Activated CD8-positive, alpha-beta memory T cell treated with anti-CD3 and anti-CD28 coated beads for 48 hours (primary cell): ENCODE measurements around the gene LNP1.
"Not testable (repeated sequence)": the region's sequence is repeated elsewhere in the genome, so short reads cannot be mapped to it uniquely, and the experiment has no call there.

ENCODE experiments used
- DNase-seq, 3 experiments: peaks; one replicate each; pipeline ENCODE4 v3.0.0-alpha.2; 2020; ENCODE audit warnings: low read depth in 2 of 3, low spot score in 2 of 3

The LNP1 gene, protein sequence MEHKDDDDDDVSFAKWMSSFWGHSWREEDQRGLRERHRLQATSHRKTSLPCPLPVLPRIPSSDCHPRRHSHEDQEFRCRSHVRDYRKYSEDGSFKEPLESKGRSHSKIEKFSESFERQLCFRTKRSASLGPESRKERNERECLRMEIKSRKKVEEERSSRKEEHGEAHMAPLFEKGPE

DNA sequence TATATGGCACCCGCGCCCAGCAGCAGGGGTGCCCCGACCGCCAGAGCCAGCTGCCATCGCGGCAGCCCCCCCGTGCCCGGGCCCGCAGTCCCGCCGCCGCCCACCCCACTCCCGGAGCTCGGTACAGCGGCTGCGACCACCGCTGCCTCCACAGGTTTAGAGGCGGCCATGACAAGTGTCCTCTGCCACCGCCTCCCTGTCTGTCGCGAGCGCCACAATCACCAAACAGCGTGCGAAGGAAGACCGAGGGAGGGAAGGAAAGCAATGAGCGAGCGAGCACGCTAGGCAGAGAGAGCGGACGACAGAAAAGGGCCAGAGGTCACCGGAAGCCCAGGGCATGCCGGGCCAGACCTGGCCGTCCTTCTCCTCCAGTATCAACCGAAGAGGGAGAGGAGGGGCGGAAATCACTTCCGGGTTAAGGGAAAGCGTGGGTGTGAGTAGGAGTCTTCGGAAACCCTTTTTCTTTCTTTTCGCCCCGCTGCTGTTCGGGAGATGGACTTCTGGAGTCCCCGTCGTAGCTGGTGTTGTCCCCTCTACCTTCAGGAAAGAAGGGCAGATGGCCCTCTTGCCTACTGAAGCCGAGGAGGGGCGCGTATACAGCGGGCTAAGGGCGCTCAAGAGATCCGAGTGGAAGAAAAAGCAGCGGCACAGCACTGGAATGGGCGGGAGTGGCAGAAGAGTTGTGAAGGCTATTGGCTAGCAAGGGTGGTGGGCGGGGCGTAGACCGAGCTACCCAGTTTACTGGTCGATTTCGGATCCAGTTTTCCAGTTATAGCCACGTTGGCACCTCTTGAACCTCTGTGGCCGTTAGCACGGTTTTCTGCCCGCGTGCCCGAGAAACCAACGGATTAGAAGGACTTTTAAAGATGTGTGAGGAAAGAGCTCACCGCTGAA, at the start of gene LNP1, which contains the start of gene TOMM70:
Gene LNP1 (plus strand): TSS at position 760 of the 894 bp plus-strand sequence. CDS start 28,191 bp downstream, outside the sequence.
Gene TOMM70 (minus strand): TSS at position 310 of the 894 bp plus-strand sequence. CDS start 140 bp downstream, at position 170.
- DNase-seq, result peak; percentile 81 to 89 (median 83)

DNA sequence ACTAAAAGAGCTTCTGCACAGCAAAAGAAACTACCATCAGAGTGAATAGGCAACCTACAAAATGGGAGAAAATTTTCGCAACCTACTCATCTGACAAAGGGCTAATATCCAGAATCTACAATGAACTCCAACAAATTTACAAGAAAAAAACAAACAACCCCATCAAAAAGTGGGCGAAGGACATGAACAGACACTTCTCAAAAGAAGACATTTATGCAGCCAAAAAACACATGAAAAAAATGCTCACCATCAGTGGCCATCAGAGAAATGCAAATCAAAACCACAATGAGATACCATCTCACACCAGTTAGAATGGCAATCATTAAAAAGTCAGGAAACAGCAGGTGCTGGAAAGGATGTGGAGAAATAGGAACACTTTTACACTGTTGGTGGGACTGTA, 49.6 kb upstream of the LNP1 start:
- DNase-seq, result not testable (repeated sequence)

DNA sequence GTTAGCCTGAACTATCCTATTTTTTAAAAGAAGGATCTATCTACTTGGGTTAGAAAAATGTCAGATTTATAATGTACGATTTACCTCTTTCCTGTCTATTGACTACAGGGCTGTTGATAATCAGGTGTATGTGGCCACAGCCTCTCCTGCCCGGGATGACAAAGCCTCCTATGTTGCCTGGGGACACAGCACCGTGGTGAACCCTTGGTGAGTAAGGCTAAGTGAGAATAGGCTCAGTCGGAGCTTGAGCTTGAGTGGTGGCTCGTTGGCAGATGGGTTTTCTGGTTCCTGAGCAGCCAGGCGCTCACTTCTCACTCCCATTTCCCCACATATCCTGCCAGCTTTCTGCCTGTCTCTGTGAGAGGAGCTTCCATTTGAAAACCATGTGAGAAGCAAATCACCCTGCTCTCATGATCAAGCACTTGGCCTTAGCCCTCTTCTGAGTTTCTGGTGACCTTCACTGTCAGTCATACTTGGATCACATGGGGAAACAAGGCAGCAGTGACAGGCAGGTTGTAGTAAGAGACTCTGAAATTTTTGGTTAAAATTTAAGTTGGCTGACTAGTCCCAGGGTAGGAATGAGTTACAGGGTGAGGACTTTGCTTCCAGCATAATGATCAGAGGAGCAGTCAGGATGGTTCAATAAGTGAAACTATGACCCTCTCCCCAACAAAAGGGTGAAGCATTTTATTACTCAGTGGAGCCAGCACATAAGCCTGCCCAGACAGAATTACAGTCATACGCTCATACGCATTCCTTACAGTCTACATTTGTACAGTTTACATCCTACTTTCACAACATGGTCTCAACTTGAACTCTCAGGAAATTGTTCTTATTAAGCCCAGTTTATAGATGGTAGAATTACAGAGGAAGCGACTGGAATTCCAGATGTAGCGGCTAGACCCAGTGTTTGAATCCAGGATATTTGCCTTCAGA, 48.8 kb upstream of the LNP1 start:
- DNase-seq, result no peak

DNA sequence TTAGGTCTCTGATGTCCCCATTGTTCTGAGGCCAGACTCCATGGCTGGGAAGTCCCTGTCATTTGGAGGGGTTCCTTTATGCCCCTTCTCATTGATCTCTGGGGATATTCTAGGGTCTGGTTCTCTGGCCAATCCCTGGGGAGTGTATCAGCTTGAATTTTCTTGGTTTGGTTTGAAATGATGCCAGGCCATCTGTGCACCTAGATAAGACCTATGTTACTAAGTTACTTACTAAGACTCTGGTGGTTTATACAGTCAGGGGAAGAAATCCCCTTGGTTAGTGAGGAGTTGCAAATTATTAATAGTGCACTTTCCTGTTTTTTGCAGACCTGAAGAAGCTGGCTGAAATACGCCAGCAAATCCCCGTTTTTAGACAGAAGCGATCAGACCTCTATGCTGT, 46.5 kb upstream of the LNP1 start:
- no peak for DNase-seq

DNA sequence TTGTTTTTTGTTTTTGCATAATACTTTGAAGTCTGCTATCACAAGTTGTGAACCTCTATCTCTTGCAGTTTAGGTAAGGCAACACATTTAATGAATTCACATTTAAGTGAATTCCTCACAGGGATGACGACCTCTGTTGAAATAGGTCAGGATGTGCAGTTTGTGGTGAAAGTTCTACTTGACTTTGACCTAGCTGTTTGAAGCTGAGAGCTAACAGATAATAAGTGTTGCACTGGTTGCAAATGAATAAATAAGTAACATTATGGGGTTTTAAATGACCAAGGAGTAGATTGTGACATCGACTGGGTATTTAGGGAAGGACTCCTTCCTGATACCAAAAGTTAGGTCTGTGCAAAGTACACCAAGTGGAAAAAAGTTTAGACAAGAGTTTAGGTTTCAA, 42.9 kb upstream of the LNP1 start:
- no peak for DNase-seq

DNA sequence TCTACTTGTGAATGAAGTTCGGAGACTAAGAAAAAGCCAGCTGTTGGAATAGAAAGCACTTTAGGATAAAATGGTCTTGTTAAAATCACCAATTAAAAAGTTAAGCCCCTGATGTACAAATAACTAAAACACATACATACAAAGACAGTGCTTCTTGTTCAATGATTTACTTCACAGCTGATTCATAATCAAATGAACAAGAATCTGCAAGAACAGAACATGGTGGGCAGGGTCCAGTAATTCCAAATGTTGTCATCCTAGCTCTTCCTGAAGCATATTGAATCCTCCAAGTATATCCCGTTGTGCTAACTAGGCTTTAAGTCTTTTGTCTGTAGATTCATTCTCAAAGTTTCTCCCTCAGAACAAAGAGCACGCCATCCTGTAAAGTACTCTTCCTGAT, 42.3 kb upstream of the LNP1 start:
- DNase-seq, result no peak

DNA sequence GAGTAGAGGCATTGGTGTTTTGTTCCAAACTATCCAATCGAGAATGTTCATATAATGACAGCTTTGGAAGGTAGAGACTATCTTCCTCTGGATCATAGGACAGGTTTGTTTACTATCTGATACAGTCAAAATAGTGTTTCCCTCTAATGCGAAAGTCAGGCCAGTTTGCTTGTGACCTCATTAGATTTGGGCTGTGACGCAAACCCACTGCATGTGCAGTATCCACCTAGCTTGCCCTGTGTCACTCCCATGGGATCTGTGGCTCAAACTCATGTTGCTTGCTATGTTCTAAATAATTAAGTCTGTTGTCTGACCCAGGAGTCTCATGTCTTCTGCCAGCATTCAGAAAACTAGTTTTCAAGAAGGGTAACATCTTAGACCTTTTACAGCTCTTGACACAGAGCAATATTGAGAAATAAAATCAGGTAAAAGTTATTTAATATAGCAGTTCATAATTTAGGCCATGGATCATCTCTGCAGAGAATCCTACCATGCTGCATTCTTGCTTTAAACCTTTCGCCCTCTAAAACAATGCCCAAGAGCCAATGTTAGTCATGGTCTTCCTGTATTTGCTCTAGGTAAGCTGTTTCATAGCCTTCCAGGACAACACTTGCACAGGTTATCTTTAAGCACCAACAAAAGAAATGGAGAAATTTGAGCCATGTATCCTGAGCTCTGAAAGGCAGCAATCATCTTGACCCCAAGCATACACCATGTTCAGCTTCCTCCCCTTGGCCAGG, 40.4 kb upstream of the LNP1 start:
- DNase-seq, result no peak

DNA sequence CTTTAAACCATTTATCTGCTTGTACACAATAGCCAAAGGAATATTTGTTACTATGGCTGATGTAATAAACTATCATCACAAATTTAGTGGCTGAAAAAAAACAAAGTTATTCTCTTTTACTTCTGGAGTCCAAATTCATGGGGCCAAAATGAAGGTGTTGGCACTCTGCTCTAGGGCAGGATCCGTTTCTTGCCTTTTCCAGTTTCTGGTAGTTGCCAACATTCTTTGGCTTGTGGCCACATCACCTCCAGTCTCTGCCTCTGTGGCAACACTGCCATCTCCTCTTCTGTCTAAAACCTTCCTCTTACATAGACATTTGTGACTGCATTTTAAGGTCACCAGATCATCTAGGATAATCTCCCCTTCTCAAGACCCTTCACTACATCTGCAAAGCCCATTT, 39.4 kb upstream of the LNP1 start:
- no peak for DNase-seq

DNA sequence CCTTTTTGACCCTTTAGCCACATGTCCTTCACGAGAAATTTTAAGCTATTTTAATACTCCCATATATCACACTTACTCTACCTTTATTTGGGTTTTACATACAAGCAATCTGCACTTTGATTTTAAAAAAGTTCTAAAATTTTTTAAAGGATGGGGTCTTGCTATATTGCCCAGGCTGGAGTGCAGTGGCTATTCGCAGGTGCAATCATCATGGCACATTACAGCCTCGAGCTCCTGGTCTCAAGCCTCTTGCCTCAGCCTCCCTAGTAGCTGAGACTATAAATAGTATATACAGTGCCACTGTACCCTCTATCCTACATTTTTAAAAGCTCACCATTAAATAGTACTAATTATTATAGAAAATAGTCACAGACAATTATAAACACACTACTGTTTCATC, 36.9 kb upstream of the LNP1 start:
- DNase-seq, result no peak

DNA sequence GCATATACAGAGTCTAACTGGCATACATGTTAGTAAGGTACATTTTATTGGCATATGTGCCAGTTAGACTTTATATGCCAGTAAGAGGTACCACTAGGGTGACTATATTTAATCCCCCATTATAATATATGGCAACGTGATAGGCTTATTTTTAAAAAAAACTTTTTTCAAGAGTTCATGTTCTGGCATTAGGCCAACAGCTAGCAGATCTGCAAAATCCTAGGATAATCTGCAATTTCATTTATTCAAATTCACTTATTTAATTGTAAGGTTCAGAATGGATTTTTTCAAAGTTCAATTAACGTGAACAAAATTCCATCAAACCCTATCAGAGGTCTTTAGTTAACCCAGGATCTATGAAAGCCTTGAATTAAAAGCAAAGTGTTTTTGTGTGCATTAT, 34.9 kb upstream of the LNP1 start:
- DNase-seq, result no peak

DNA sequence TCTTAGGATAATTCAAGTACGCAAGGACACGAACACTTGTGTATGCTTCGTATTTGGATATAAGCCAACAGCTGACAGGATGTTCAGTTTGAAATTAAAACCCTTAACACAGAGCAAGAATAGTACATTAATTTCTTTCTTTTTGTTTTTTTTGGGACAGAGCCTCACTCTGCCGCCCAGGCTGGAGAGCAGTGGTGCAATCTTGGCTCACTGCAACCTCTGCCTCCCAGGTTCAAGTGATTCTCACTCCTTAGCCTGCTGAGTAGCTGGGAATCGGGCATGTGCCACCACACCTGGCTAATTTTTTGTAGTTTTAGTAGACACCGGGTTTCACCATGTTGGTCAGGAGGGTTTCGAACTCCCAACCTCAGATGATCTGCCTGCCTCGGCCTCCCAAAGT, 32.9 kb upstream of the LNP1 start:
- no peak for DNase-seq

DNA sequence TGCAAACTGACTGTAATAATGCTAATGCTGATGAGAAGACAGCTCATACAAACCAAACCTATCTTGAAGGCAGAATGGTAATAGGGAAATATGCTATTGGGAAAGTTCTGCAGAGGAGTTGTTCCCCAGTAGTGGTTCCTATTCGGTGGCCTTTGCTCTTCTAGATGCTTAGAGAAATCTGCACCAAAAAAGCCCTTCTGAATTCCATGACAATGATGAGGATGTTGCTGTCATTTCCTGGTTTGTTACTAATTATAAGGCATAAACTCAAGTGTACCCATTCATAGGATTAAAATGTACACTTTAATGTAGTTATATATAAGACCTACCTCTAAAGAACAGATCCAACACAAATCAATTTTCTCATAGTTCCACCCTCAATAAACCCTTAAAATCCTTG, 30.6 kb upstream of the LNP1 start:
- no peak for DNase-seq

DNA sequence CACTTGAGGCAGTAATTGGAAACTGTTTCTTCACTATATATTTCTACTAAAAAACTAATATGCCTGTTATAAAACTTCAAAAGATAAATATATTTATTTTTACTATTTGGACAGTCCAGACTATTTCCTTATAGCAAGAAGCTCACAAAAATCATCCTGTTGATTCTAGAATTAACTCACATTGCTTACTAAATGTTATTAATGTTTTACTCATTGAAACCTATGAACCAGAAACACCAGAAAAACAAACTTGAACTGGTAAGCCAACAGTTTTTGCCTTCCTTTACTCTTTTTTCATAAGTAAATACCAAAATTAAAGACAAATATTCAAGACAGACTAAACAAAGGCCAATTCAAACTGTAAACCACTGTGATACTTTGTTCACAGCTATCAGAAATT, 26.8 kb upstream of the LNP1 start:
- DNase-seq, result no peak

DNA sequence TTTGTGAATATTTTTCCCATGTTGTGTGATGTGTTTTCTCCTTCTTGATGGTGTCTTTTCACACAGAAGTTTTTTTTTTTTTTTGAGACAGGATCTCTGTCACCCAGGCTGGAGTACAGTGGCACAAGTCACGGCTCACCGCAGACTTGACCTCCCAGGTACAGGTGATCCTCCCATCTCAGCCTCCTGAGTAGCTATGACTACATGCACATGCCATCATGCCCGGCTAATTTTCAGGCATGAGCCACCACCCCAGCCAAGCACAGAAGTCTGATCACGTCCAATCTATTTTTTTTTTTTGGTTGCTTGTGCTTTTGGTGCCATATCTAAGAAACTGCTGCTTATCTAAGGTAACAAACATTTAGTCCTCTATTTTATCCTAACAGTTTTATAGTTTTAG, 25.0 kb upstream of the LNP1 start:
- no peak for DNase-seq

DNA sequence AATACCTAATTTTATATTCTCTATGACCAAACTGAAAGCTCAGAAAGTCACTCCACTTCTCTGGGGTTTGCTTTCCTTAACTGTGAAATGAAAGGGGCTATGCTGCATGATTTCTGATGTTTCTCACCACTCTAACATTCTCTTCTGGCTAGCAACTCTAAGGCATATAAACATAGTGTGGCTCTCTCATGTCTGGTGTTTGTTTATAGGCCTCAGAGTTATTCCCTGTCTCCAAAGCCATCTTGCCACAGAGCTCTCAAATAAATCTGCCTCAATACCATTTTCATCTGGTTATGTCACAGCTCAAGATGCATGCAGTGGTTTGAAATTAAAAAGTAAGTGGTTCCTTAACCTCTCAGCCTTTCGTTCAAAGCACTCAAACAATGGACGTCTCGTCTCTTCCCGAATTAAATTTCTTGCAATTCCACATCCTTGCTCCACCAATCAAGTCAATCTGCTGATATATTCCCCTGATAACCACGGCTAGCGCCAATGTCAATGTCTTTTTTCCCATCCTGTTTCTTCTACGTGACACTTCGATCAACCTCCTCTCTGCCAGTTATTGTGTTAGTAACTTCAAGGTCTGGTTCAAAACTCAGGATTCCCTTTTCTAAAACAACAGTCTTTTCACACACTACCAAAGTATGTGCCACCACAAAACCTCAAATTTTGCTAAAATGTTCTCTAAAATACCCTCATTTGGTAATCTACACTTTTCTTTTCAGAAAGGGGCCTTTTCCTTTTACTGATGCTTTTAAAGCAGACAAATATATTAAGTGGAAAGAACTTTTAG, 16.4 kb upstream of the LNP1 start:
- DNase-seq, result no peak

DNA sequence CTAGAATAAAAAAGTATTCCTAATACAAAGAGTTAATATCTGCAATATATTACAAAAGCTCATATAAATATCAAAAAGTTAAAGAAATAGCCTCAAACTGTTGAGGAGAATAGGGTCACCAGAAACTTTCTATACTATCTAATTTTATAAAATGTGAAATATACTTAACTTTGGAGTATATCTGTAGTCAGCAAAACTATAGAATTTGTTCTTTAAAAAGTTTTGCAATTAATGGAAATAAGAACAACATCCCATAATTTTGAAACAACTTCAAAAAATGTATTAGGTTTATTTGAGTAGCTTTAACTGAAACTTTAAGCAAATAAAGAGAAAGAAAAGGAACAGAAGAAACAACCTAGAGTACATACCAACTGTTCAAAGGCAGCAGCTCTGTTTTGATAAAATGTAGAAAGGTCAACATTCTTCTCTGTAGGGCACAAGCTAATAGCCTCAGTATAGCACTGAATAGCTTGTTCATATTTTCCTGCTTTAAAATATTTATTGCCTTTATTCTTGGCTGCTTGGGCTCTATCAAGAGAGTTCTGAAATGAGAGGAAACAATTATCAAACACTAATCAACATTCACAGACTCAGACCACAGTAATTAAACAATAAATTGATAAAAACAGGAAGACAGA, 14.8 kb upstream of the LNP1 start:
- DNase-seq, result no peak

DNA sequence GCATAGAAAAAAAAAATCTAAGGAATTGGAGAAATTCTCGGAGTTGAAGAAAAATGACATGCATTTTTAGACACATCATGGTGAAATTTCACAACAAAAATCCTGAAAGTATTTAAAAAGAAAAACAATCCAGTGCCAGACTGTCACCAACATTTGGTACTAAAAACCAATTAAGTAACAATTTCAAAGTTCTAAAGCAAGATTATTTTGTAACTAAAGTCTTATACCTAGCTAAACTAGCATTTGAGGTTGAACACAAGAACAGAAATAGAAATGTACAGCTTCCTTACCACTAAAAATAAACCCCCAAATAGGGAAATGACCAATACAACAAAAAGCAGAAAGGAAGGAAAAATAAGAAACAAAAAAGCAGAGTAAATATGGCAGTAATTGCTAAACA, 12.3 kb upstream of the LNP1 start:
- no peak for DNase-seq

DNA sequence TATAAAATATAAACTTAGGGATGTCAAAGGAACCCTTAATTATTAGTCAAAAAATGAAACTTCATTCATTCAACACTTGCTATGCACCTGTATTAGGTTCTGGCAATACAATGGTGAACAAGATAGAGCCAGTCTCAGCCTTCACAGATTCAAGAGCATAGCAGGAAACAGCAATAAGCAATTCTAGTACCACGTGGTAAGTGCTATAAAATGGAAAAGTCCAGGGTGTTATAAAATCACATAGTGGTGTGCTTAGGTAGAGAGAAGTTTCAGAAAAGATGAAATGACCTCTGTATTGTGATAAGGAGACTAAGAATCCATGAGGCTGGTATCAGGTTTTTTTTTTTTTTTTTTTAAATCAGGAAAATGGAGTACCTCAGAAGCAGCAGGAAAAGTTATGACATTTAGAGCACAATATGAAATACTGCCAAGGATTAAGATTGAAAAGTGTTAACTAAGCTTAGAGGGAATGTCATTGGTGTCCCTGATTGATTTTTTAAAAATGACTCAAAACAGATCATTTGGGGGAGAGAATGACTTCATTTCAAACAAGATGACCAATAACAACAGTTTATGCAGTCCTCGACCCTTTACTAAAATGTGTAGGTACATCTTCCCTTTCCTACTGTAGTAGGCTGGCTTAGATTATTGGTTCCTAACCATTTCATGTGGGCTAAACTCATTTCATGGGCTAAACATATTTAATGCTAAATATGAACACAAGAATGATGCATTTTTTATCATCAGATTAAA, 5.5 kb upstream of the LNP1 start:
- no peak for DNase-seq

DNA sequence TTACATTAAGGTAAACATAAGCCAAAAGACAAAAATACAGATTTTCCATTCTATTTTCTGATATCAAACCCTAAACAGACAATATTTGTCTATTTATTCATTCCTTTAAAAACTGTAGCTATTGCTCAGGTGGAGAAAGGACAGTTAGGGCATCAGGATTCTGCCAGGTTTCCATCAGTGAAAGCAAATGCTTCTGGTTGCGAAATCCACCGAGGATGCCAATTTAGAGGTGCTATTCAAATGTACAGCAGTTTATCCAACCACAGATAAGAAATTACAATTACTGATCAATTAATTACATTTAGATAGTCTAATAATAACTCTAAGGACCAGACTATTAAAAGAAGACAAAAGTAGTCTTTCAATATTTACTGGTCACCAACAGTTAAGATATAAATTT, 4.4 kb upstream of the LNP1 start:
- no peak for DNase-seq
